Measurements from ENCODE around the gene C12orf42. TPM values are rescaled to one million over a fixed set of nuclear protein-coding genes. Genes with fewer than 3 reads are reported as not detected.

Gene C12orf42
- total and polyA plus RNA-seq, 2 donors from 2014 or later, result 0.94 TPM; not detected in 1

- FAIRE-seq, result no peak
- Histone ChIP-seq H3K9me3 (ENCODE audit: control insufficient read depth in 2 of 3, insufficient read depth in 1 of 3, low read length in 3 of 3) (no peaks in the 10 kb centered on the region), H3K27me3 (ENCODE audit: control insufficient read depth, insufficient read depth, low read length) (no peaks in the 10 kb centered on the region), H3K9ac (ENCODE audit: low read length in 3 of 3) (no peak overlapping the region), H3K4me3 (ENCODE audit: low read length in 3 of 3) (no peak overlapping the region), H3K27ac (ENCODE audit: low read depth in 2 of 2, low read length in 2 of 2) (no peak overlapping the region), H3K4me1 (ENCODE audit: control insufficient read depth in 2 of 3, insufficient read depth in 2 of 3, low read depth in 1 of 3, low read length in 3 of 3) (no peaks in the 10 kb centered on the region), H3K36me3 (ENCODE audit: control insufficient read depth in 2 of 3, insufficient read depth in 3 of 3, low read length in 3 of 3) (no peaks in the 10 kb centered on the region)
- intact Hi-C loops (cut with DNase I), result no loop called here
- no peak for TF ChIP-seq CTCF (IDR thresholded peaks at IDR 0.05; ENCODE audit: borderline replicate concordance, extremely low read depth, insufficient read depth)
- no peak for DNase-seq
Observed at GRCh38 chr12:103423516-103423910, 72.3 kb downstream of the C12orf42 start.

- no peak overlapping the region for H3K4me3 ChIP-seq (ENCODE audit: low read length in 3 of 3)
- no peaks in the 10 kb centered on the region for H3K4me1 ChIP-seq (ENCODE audit: control insufficient read depth in 2 of 3, insufficient read depth in 2 of 3, low read depth in 1 of 3, low read length in 3 of 3)
- intact Hi-C loops (cut with DNase I), result no loop called here
- no peak for TF ChIP-seq CTCF (IDR thresholded peaks at IDR 0.05; ENCODE audit: borderline replicate concordance, extremely low read depth, insufficient read depth)
- no peaks in the 10 kb centered on the region for H3K9me3 ChIP-seq (ENCODE audit: control insufficient read depth in 2 of 3, insufficient read depth in 1 of 3, low read length in 3 of 3)
- H3K9ac ChIP-seq (ENCODE audit: low read length in 3 of 3), result no peak overlapping the region
- H3K36me3 ChIP-seq (ENCODE audit: control insufficient read depth in 2 of 3, insufficient read depth in 3 of 3, low read length in 3 of 3), result no peaks in the 10 kb centered on the region
- no peak for FAIRE-seq
- peak in 4 of 5 donors; percentile 82 to 90 (median 87) for DNase-seq
- H3K27me3 ChIP-seq (ENCODE audit: control insufficient read depth, insufficient read depth, low read length), result no peaks in the 10 kb centered on the region
- no peak overlapping the region for H3K27ac ChIP-seq (ENCODE audit: low read depth in 2 of 2, low read length in 2 of 2)
Observed at GRCh38 chr12:103422746-103423515, 72.8 kb downstream of the C12orf42 start.

- Histone ChIP-seq H3K4me1 (ENCODE audit: control insufficient read depth in 2 of 3, insufficient read depth in 2 of 3, low read depth in 1 of 3, low read length in 3 of 3) (no peaks in the 10 kb centered on the region), H3K9ac (ENCODE audit: low read length in 3 of 3) (no peak overlapping the region), H3K36me3 (ENCODE audit: control insufficient read depth in 2 of 3, insufficient read depth in 3 of 3, low read length in 3 of 3) (no peaks in the 10 kb centered on the region), H3K4me3 (ENCODE audit: low read length in 3 of 3) (no peak overlapping the region), H3K27me3 (ENCODE audit: control insufficient read depth, insufficient read depth, low read length) (no peaks in the 10 kb centered on the region), H3K9me3 (ENCODE audit: control insufficient read depth in 2 of 3, insufficient read depth in 1 of 3, low read length in 3 of 3) (no peaks in the 10 kb centered on the region), H3K27ac (ENCODE audit: low read depth in 2 of 2, low read length in 2 of 2) (no peak overlapping the region)
- no peak for DNase-seq
- FAIRE-seq, result no peak
- no peak for TF ChIP-seq CTCF (IDR thresholded peaks at IDR 0.05; ENCODE audit: borderline replicate concordance, extremely low read depth, insufficient read depth)
- intact Hi-C loops (cut with DNase I), result no loop called here
Observed at GRCh38 chr12:103422328-103422727, 73.4 kb downstream of the C12orf42 start.

Measured in kidney (tissue), 14 donors.